ENCODE measurements around the gene NANS.

- no peak for TF ChIP-seq SP1 (IDR thresholded peaks at IDR 0.05)
- no peak for TF ChIP-seq BHLHE40 (IDR thresholded peaks at IDR 0.05; ENCODE audit: borderline replicate concordance)
- TF ChIP-seq FOXM1 (IDR thresholded peaks at IDR 0.05; ENCODE audit: borderline replicate concordance): no peak
- TF ChIP-seq ARNT (IDR thresholded peaks at IDR 0.05): no peak
- no peak for TF ChIP-seq SUZ12 (IDR thresholded peaks at IDR 0.05)
- no peak for TF ChIP-seq ZNF384 (IDR thresholded peaks at IDR 0.05)
- TF ChIP-seq ELF4 (IDR thresholded peaks at IDR 0.05): no peak
Measured at GRCh38 chr9:98097836-98098235, 41.3 kb downstream of the NANS start.

Data from HEK293T (cell line).